Spleen (tissue), 13 donors: Measurements from ENCODE around the gene DPPA2. TPM values are rescaled to one million over a fixed set of nuclear protein-coding genes. Genes with fewer than 3 reads are reported as not detected.
"Not testable (repeated sequence)": the region's sequence is repeated elsewhere in the genome, so short reads cannot be mapped to it uniquely, and the experiment has no call there.

ENCODE experiments used
- DNase-seq: peaks from one replicate; pipeline ENCODE4 v3.0.0-alpha.2; 2020
- H3K27ac ChIP-seq, 8 donors: fragments of 200-600 bp; sonication (generic) in 7 of 8; 1 replicate in 4 of 8; 2 replicates in 4 of 8; pipeline versions ENCODE4 v1.5.0 to v1.8.0; 2016 to 2021; ENCODE audit warnings: inconsistent platforms in 4 of 8, mild to moderate bottlenecking in 4 of 8, moderate library complexity in 1 of 8
- H3K27me3 ChIP-seq, 7 donors: fragments of 200-600 bp; sonication (generic) in 6 of 7; replicated peaks in 1 of 7; 1 replicate in 4 of 7; 2 replicates in 3 of 7; pipeline versions ENCODE4 v1.5.0 to v1.8.0; 2016 to 2021; ENCODE audit warnings: inconsistent platforms in 3 of 7, mild to moderate bottlenecking in 1 of 7
- H3K36me3 ChIP-seq, 6 donors: fragments of 200-600 bp; sonication (generic) in 5 of 6; 1 replicate in 4 of 6; 2 replicates in 2 of 6; pipeline versions ENCODE4 v1.5.0 to v1.8.0; 2016 to 2021; ENCODE audit warnings: inconsistent platforms in 2 of 6
- H3K4me1 ChIP-seq, 6 donors: fragments of 200-600 bp; sonication (generic) in 5 of 6; 1 replicate in 3 of 6; 2 replicates in 3 of 6; pipeline versions ENCODE4 v1.5.0 to v1.8.0; 2016 to 2021; ENCODE audit warnings: inconsistent platforms in 3 of 6
- H3K4me3 ChIP-seq, 8 donors: fragments of 200-600 bp; sonication (generic) in 7 of 8; 1 replicate in 4 of 8; 2 replicates in 4 of 8; pipeline versions ENCODE4 v1.5.0 to v1.8.0; 2016 to 2021; ENCODE audit warnings: inconsistent platforms in 4 of 8, mild to moderate bottlenecking in 4 of 8, moderate library complexity in 2 of 8
- H3K9me3 ChIP-seq, 8 donors: fragments of 200-600 bp; sonication (generic) in 7 of 8; 1 replicate in 4 of 8; 2 replicates in 4 of 8; pipeline versions ENCODE4 v1.5.0 to v1.8.0; 2016 to 2021; ENCODE audit warnings: inconsistent platforms in 4 of 8
- POLR2A ChIP-seq, 3 donors: fragments of 450-650 bp; IDR thresholded peaks; one replicate each; pipeline ENCODE4 v1.5.1; 2017; ENCODE audit warnings: antibody characterized with exemption in 3 of 3, mild to moderate bottlenecking in 1 of 3
- POLR2AphosphoS5 ChIP-seq, 3 donors: sonication (generic); formaldehyde crosslinking; IDR thresholded peaks; one replicate each; pipeline ENCODE4 v1.5.1; 2017; ENCODE audit warnings: antibody characterized with exemption in 3 of 3
- WGBS, 5 donors: extraction: QIAGEN DNeasy Blood & Tissue Kit in 3 of 5; methylation state at CpG; one replicate each; pipeline versions ENCODE4 v1.1.5 to v1.1.7; 2013 to 2018; 5-methylcytosine and 5-hydroxymethylcytosine counted together
- intact Hi-C: fragments of 100-400 bp; cut with DNase I; formaldehyde crosslinking; loops from one replicate; pipeline ENCODE4 v1.15.0; 2023; ENCODE audit warnings: low total_unique reads
- long read RNA-seq, 2 donors: transcript quantifications; one replicate each; lab custom pipeline, GENCODE V29; 2026
- polyA plus RNA-seq, 3 donors: library from polyadenylated mRNA; stranded (reverse); fragments of 200-250 nt; gene quantifications; one replicate each; pipeline ENCODE4 v1.2.1, GENCODE V29; 2013
- total RNA-seq, 7 donors: library from RNA; depleted of rRNA in 3 of 7; stranded (reverse); fragments of >200 nt in 3 of 7; fragmentation: NEBNext Ultra II Directional in 4 of 7; extraction: Animal tissue kit (Norgen Biotek cat#: 25700) in 4 of 7; gene quantifications; one replicate each; pipeline versions ENCODE4 v1.1.0 to v1.2.1, GENCODE V29; 2016 to 2021
- TF ChIP-seq, protein P1 (sequence below), 11 experiments: fragments of 200-600 bp in 7 of 11; fragments of 450-650 bp in 4 of 11; sonication (generic) in 4 of 11; IDR thresholded peaks in 8 of 11; conservative IDR thresholded peaks in 3 of 11; 1 replicate in 7 of 11; 2 replicates in 4 of 11; pipeline versions ENCODE4 v1.4.0 to v1.8.0; 2016 to 2021; ENCODE audit warnings: antibody characterized with exemption in 11 of 11, inconsistent platforms in 4 of 11, mild to moderate bottlenecking in 1 of 11
- donor health status: healthy with polysubstance abuse.
- donor health status: DM: no; HTN: no; CAD: no; lungs with moderate emphysema.
- donor health status: DM: no; HTN: no; CAD: no.
- donor health status: Bipolar disorder and iron deficiency.
- donor health status: healthy.
- donor health status: DM: no; HTN: no; CAD: no.
- donor health status: DM: yes; HTN: yes; CAD: no.

Gene DPPA2, protein sequence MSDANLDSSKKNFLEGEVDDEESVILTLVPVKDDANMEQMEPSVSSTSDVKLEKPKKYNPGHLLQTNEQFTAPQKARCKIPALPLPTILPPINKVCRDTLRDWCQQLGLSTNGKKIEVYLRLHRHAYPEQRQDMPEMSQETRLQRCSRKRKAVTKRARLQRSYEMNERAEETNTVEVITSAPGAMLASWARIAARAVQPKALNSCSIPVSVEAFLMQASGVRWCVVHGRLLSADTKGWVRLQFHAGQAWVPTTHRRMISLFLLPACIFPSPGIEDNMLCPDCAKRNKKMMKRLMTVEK
- total RNA-seq = not detected
- not detected for polyA plus RNA-seq
- long read RNA-seq, donor 1 = 0 reads
- long read RNA-seq, donor 2 = 0 reads

DNA sequence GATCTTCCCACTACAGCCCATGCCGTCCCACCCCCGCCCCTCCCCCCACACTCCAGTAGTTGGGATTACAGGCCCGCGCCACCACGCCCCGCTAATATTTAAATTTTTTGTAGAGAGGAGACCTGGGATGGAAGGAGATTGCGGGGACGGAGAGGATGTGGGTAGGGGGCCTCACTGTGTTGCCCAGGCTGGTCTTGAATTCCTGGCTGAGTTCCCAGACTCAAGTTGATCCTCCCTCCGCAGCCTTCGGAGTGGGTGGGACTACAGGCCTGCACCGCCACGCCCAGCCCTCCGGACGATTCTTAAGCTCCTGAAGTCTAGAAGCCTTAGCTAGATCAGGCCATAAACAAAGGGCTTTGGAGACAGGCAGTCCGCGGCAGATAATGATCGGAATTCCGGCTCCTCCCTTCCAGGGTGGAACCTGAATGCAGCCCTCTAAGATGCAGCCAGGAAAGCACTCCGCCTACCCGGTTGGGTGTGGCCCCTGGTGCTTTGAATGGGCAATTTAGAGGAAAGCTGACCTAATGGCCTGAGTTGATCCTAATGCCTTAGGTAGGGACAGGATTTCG, at the start of gene DPPA2:
Gene DPPA2 (minus strand): TSS at position 356 of the 569 bp plus-strand sequence. CDS start 1,975 bp downstream, outside the sequence.
- Histone ChIP-seq H3K36me3 (no peaks in the 10 kb centered on the region), H3K27me3 (no peaks in the 10 kb centered on the region), H3K4me3 (no peak within 1 kb of the TSS), H3K27ac (no peak within 1 kb of the TSS), H3K9me3 (no peaks in the 10 kb centered on the region), H3K4me1 (no peaks in the 10 kb centered on the region)
- TF ChIP-seq, protein P1, sequence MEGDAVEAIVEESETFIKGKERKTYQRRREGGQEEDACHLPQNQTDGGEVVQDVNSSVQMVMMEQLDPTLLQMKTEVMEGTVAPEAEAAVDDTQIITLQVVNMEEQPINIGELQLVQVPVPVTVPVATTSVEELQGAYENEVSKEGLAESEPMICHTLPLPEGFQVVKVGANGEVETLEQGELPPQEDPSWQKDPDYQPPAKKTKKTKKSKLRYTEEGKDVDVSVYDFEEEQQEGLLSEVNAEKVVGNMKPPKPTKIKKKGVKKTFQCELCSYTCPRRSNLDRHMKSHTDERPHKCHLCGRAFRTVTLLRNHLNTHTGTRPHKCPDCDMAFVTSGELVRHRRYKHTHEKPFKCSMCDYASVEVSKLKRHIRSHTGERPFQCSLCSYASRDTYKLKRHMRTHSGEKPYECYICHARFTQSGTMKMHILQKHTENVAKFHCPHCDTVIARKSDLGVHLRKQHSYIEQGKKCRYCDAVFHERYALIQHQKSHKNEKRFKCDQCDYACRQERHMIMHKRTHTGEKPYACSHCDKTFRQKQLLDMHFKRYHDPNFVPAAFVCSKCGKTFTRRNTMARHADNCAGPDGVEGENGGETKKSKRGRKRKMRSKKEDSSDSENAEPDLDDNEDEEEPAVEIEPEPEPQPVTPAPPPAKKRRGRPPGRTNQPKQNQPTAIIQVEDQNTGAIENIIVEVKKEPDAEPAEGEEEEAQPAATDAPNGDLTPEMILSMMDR (IDR thresholded peaks at IDR 0.05 in 8 of 11, conservative IDR thresholded peaks at IDR 0.05 in 3 of 11) = no peak
- no peak for TF ChIP-seq POLR2AphosphoS5 (IDR thresholded peaks at IDR 0.05)
- intact Hi-C loops = no loop called here
- DNase-seq = no peak
- WGBS, 5 donors = 83 to 93% (median 91%) methylated on average over 21 of the region's 21 CpGs

DNA sequence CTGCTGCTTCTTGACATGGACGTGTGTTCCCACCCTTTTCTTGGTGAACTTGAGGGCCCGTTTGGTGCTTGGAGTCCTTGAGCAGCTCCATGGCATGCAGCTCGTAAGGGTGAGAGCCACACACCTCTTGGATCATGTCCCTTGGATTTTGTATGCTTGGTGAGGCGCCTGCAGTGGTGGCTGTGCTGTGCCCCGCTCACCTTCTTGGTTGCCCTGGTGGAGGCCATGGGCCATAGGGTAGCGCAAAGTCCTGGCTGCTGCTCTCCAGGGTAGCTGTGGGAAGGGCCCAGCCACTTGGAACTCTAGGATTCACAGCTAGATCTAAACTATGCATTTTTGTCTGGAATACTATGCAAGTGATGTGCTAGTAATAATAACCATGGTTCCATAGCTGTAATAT, 47.8 kb upstream of the DPPA2 start:
- no peaks in the 10 kb centered on the region for H3K27me3 ChIP-seq
- no peaks in the 10 kb centered on the region for H3K9me3 ChIP-seq
- no peak overlapping the region for H3K27ac ChIP-seq
- H3K4me1 ChIP-seq = no peaks in the 10 kb centered on the region
- no peaks in the 10 kb centered on the region for H3K36me3 ChIP-seq
- 81 to 91% (median 87%) methylated on average over 4 to 6 of the region's 6 CpGs for WGBS, 5 donors
- no peak overlapping the region for H3K4me3 ChIP-seq
- intact Hi-C loops = no loop called here
- TF ChIP-seq, protein P1 (IDR thresholded peaks at IDR 0.05 in 8 of 11, conservative IDR thresholded peaks at IDR 0.05 in 3 of 11) = no peak
- TF ChIP-seq POLR2AphosphoS5 (IDR thresholded peaks at IDR 0.05) = no peak
- TF ChIP-seq POLR2A (IDR thresholded peaks at IDR 0.05) = no peak
- DNase-seq = no peak

DNA sequence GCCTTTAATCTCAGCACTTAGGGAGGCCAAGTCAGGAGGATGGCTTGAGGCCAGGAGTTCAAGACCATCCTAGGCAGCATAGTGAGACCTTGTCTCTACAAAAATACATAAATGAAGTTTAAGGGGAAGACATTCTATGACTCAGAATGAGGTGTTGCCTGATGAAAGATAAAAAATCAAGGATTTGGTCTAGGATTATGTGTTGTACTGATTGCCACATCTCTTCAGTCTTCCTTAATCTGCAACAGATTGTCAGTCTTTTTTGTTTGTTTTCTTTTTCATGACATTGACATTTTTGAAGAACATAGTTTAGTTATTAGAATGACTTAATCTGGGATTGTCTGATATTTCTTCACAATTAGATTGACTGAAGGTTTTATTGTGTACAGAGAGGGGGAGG, 47.3 kb upstream of the DPPA2 start:
- DNase-seq = no peak
- no peaks in the 10 kb centered on the region for H3K36me3 ChIP-seq
- TF ChIP-seq, protein P1 (IDR thresholded peaks at IDR 0.05 in 8 of 11, conservative IDR thresholded peaks at IDR 0.05 in 3 of 11) = no peak
- no peak for TF ChIP-seq POLR2AphosphoS5 (IDR thresholded peaks at IDR 0.05)
- TF ChIP-seq POLR2A (IDR thresholded peaks at IDR 0.05) = no peak
- intact Hi-C loops = no loop called here
- no peaks in the 10 kb centered on the region for H3K9me3 ChIP-seq
- H3K27me3 ChIP-seq = no peaks in the 10 kb centered on the region
- no peak overlapping the region for H3K4me3 ChIP-seq
- no peak overlapping the region for H3K27ac ChIP-seq
- H3K4me1 ChIP-seq = no peaks in the 10 kb centered on the region

DNA sequence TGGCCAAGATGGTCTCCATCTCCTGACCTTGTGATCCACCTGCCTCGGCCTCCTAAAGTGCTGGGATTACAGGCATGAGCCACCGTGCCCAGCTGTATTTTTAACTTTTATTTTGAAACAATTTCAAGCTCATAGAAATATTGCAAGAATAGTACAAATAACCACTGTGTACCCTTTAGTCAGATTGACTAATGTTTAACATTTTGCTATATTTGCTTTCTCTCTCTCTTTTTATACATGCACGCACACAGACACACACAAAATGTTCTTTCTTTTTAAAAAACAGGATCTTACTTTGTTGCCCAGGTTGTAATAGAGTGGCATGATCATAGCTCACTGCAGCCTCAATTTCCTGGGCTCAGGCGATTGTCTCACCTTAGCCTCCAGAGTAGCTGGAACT, 46.5 kb upstream of the DPPA2 start:
- DNase-seq = no peak
- Histone ChIP-seq H3K4me3 (no peak overlapping the region), H3K4me1 (no peaks in the 10 kb centered on the region), H3K27me3 (no peaks in the 10 kb centered on the region), H3K27ac (no peak overlapping the region), H3K9me3 (no peaks in the 10 kb centered on the region), H3K36me3 (no peaks in the 10 kb centered on the region)
- 90 to 96% (median 95%) methylated on average over 4 of the region's 4 CpGs for WGBS, 5 donors
- TF ChIP-seq POLR2A (IDR thresholded peaks at IDR 0.05) (no peak), POLR2AphosphoS5 (IDR thresholded peaks at IDR 0.05) (no peak)
- TF ChIP-seq, protein P1 (IDR thresholded peaks at IDR 0.05 in 8 of 11, conservative IDR thresholded peaks at IDR 0.05 in 3 of 11) = no peak
- intact Hi-C loops = no loop called here

DNA sequence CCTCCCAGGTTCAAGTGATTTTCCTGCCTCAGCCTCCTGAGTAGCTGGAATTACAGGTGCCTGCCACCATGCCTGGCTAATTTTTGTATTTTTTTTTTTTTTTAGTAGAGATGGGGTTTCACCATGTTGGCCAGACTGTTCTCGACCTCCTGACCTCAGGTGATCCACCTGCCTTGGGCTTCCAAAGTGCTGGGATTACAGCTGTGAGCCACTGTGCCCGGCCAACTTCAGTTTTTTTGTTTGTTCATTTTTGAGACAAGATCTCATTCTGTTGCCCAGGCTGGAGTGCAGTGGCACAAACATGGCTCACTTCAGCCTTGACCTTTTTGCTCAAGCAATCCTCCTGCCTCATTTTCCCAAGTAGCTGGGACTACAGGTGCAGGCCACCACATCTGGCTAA, 42.5 kb upstream of the DPPA2 start:
- H3K4me1 ChIP-seq, H3K36me3 ChIP-seq, H3K27ac ChIP-seq, intact Hi-C loops, DNase-seq, H3K9me3 ChIP-seq, H3K4me3 ChIP-seq, H3K27me3 ChIP-seq: not testable (repeated sequence)
- WGBS, 5 donors = 71 to 92% (median 74%) methylated on average over 2 of the region's 2 CpGs
